Activated CD4-positive, alpha-beta T cell treated with anti-CD3 and anti-CD28 coated beads, Interleukin-2, amount 50 U/mL, for 48 hours (primary cell): ENCODE data around the gene IGF2BP1.
"Not testable (repeated sequence)": the region's sequence is repeated elsewhere in the genome, so short reads cannot be mapped to it uniquely, and the experiment has no call there.

Experiments
- DNase-seq, 2 experiments: peaks; one replicate each; pipeline ENCODE4 v3.0.0-alpha.2; 2020

Gene IGF2BP1

DNA sequence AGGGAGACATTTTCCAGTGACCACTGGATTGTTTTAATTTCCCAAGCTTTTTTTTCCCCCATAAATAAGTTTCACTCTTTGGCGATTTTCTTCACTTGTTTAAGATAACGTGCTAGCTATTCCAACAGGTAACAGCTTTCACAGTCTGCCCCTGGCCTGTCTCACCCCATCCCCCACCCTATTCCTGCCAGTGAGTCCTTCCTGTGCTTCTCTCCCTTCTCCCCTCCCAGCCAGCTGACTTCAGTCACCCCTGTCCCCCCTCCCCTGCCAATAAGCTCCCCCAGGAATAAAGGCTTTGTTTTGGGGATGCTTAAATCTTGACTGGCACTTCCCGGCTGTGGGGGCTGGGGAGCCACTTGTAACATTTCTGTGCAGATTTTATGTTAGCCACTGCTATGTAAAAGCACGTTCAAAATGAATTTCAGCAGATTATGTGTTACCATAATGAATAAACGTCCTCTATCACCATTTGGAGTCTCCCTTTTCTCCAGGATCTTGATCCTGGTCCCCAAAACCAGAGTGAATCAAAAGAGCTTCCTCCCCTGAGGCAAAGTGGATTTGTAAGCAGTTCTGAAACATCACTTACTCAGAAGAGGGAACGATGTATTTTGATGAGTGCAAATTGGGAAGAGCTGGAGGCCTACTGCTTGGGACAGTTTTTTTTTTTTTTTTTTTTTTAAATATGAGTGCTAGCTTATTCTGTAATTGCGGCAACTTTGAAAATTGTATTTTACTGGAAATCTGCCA, 58.2 kb downstream of the IGF2BP1 start:
- DNase-seq, result no peak

DNA sequence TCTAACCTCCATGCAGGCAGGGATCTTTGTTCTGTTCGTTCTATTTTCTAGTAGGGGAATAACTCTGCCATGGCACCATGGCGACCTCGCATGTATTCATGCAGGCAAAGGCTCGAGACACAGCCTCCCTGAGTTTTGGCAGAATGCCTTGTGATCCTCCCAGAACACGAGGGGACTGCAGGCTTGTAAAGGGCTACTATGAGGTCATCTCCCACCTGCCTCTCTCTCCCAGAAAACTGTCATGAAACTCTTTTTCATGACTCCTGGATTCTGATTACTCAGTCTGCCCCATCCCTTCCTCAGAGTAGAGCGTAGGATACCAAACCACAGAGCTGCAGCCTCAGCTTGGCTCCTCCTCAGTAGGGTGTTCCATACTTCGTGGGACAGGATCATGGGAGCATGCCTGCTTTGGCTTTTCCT, 64.3 kb downstream of the IGF2BP1 start:
- no peak for DNase-seq

DNA sequence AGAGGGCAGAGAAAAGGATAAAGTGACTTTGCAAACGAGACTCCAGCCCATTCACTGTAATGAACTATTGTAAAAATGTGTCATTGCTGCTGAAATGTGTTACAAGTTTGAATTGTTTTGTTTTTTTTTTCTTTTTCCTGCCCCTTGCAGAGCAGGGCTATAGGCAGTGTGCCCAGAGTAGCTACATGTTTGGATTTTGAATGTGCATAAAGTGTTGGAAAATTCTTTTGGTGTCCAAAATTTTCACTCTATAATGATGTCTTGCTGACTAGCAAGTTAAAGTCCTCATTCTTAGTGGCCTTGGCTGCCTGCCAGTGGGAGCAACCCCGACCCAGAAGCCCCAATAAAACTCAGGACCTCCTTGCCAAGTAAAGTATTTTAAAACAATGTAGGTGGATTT, 66.5 kb downstream of the IGF2BP1 start:
- no peak for DNase-seq

DNA sequence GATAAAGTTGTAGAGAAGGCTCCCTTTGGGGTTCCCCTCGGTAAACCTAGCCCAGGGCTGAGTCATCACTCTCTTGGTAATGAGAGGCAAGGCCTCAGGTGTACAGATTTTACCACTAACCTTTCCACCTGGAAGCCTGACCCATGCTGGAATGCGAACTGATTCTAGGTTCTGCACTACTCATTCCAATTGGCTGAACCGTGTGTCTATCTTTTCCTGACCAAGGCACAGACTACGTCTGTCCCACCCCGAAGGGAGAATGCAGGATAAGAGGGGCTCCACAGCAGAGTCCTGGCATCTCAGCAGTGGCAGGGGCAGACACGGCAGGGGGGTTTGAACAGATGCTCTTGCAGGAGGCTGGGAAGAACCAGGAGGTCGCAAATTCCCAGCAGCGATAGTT, 70.0 kb downstream of the IGF2BP1 start:
- DNase-seq, result no peak

DNA sequence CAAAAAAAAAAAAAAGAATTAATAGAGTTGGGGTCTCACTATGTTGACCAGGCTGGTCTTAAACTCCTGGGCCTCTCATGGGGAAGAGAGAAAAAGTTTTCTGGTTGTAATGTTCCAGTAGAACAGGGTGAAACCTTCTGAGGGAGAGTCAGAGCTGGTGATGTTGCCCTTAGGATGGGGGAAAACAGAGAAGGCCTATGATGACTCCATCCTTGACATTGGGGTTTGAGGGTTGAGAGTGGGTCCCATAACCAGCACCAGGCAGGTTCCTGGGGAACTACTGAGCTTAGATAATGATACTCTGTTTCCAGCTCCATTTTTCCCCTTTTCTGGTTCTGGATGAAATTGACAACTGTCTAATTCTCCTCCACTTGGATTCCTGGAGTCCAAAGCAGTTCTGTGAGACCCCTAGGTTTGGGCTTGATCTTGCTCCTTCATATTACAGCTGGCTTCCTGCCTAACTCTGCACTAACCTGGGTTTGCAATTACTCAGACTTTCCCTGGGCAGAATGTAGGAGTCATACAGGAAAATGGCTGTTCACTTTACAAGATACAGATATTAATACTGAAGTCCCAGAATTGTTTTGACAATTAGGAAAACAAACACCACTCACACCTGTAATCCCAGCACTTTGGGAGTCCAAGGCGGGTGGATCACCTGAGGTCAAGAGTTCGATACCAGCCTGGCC, 72.5 kb downstream of the IGF2BP1 start:
- DNase-seq, result no peak

DNA sequence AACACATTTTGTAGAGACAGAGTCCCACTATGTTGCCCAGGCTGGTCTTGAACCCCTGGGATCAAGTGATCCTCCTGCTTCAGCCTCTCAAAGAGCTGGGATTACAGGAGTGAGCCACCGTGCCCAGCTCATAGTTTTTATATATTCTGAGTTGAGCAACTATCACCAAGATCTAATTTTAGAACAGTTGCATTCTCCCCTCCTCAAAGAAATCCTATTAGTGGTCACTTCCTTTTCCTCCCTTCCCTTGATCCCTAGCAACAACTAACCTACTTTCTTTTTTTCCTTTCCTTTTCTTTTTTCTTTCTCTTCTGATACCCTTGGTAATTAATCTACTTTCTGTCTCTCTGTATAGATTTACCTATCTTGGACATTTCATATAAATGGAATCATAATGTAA, 73.9 kb downstream of the IGF2BP1 start:
- no peak for DNase-seq

DNA sequence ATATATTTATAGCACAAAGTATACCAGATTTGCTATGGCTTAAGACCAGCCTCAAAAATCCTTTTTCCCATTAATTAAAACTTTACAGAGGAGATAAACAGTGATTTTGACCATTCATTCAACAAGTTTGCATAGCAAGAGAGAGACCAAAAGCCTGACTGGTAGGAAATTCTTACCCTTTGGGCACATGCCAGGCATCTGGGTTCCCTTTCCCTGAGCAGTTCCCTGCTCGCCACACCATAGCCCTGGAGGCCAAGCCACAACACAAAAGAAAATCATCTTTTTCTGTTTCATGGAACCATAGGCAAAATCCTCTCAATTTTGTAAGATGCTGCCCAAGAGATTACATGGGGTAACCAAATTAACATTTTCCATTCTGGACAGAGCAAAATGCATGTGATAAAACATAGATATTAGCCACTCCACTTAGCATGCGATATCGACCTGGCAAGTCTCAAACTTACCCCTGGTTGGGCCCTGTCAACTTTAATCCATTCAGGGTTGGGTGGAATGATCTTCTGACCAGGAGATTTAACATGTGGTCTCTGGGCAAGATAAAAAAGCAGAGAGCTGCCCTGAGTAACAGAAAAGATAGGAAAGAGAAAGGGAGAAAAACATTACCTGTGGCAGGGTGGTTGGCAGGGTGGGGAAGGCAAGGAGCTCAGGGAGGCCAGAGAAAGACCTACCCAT, 77.8 kb downstream of the IGF2BP1 start:
- no peak for DNase-seq

DNA sequence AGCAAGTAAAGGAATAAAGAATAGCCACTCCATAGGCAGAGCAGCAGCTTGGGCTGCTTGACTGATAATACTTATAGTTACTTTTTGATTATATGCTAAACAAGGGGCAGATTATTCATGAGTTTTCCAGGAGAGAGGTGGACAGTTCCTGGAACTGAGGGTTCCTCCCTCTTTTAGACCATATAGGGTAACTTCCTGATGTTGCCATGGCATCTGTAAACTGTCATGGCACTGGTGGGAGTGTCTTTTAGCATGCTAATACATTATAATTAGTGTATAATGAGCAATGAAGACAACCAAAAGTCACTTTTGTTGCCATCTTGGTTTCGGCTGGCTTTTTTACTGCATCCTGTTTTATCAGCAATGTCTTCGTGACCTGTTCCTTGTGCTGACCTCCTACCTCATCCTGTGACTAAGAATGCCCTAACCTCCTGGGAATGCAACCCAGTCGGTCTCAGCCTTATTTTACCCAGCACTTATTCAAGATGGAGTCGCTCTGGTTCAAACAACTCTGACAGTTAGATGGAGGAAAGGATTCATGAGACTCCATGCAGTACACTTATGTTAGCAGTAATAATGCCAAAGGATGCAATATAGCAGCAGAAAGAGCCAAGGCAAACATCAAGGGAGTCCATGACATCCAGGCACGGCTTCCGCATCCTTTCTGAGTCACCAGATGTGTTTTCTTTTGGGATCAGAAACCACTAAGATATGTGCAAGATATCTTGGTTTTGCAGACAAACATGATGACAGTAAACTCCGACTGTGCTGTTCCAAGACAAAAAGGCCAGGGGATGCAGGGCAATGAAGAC, 79.6 kb downstream of the IGF2BP1 start:
- no peak for DNase-seq

DNA sequence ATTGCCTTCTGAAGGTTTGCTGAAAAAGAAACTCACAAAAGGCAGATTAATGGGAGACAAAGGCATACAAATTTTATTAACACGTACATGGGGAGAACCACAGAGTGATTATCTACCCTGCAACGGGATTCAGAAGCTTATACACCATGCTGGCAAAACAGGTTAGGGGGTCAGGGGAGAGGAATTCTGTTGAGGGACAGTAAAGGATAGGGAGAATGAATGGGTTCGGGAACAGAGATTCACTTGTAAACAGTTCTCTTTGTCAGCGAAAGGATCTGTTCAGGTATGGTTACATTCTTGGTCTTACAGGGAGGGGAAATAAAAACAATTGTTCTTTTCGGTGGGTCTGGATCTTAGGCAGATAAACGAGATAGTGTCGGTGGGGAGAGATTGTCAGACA, 81.1 kb downstream of the IGF2BP1 start:
- no peak for DNase-seq

DNA sequence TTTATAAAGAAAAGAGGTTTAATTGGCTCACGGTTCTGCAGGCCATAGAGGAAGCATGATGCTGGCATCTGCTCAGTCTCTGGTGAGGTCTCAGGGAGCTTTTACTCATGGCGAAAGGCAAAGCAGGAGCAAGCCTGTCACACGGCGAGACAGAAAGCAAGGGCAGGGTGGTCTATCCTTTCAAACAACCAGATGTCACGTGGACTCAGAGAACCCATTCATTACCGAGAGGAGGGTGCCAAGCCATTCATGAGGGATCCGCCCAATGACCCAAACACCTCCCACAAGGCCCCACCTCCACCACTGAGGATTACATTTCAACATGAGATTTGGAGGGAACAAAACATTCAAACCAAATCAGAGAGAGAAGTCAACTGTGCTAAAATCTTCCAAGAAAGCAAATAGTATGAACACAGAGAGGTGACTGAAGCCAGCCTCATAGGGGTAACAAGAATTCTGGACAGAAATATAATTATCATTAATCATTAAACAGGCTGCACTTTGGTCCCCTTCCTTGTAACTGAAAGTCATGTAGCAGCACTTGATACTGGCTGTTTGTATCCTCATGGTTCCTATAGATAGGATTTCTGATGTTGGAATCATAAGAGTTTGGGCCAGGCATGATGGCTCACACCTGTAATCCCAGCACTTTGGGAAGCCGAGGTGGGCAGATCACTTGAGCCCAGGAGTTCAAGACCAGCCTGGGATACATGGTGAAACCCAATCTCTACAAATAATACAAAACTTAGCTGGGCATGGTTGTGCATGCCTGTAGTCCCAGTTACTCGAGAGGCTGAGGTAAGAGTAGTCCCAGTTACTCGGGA, 82.9 kb downstream of the IGF2BP1 start:
- DNase-seq, result no peak

DNA sequence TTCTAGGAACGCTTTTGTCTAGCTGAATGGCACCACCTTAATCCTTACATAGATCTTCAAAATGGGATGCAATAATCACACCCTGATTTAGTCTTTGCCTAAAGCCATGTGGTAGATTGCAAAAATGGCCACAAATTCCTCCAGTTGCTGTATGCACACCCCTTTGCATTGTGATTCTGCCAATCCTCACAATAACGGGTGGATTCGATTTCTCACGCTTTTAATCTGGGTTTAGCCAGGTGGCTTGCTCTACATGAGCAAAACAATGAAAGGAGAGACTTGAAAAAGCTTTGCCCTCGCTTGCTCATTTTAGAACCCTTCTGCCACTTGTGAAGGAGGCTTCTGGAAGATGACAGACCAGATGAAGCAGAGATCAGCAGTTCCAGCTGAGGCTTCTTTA, 85.0 kb downstream of the IGF2BP1 start:
- no peak for DNase-seq

DNA sequence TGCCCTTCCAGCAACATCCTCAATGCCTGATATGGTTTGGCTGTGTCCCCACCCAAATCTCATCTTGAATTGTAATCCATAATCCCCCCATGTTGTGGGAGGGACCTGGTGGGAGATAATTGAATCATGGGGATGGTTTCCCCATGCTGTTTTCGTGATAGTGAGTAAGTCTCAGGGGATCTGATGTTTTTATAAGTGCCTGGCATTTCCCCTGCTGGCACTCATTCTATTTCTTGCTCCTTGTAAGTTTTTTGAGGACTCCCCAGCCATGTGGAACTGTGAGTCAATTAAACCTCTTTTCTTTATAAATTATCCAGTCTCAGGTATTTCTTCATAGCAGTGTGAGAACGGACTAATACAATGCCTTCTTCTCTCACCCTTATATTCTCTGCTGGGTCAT, 87.9 kb downstream of the IGF2BP1 start:
- DNase-seq, result not testable (repeated sequence)

DNA sequence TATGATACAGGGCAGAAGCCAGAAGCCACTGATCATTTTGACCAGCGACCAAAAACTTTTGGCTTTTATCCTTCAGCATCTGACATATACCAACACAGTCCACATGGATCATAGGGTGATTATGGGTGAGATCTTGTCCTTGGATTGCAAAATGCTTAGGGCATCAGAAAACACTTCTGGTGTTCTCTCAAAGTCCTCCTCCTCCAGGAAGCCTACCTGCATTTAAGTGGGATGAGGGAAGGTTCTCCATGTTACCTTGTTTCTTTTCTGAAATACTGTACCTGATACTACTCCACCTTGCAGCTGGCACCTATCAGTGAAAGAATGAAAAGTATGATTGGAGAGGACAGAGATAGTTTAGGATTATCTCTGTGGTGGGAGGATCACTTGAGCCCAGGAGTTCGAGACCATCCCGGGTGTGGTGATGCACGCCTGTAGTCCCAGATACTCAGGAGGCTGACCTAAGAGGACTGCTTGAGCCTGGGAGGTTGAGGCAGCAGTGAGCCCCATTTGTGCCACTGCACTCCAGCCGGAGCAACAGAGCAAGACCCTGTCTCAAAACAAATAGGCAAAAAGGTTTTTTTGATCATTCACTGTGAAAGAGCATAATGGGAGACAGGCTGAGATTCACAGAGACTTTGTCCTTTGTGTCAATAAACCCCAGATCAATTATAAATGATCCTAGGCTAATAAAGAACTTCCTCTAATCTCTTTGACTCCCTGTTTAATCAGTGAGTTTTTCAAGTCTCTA, 88.6 kb downstream of the IGF2BP1 start:
- no peak for DNase-seq

DNA sequence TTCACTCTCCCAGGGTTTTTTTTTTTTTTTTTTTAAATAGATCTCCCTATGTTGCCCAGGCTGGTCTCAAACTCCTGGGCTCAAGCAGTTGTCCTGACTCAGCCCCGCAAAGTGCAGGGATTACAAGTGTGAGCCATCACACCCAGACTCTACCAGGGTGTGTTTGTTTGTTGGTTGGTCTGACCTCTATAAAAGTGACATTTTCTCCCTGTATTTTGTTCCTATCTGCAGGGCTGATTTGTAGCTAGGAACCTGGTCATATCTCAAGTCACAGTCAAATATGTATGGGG, 89.1 kb downstream of the IGF2BP1 start:
- DNase-seq, result no peak

DNA sequence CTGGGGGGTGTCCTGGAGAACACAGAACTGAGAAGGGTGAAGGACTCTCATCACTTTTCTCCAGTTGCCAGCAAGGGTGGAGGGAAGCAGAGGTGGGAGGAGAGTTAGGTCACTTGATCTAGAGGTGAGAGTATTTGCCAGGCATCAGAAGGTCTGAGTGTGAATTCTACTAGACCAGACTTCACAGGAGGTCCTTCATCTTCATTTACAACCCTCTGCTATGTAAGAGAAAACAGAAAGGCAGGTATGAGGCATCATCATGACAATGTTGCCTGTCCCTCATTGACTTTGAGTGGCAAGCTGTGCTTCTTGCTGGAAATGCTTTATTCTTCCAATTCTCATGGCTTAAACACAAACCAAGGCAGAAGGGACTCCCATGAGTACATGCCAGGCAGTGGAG, 89.5 kb downstream of the IGF2BP1 start:
- DNase-seq, result no peak

DNA sequence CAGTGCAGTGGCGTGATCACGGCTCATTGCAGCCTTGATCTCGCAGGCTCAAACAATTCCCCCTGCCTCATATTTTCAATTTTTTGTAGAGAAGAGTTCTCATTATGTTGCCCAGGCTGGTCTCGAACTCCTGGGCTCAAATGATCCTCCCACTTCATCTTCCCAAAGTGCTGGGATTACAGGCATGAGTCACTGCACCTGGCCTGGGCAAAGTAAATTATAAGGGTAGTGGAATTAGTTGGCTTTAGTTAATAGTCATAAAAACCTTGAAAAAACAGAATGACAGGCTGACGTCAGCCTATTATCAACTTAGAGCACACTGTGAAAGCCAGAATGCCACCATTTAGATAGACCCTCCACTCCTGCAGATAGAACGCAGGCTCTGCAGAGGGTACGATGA, 91.9 kb downstream of the IGF2BP1 start:
- DNase-seq, result no peak

DNA sequence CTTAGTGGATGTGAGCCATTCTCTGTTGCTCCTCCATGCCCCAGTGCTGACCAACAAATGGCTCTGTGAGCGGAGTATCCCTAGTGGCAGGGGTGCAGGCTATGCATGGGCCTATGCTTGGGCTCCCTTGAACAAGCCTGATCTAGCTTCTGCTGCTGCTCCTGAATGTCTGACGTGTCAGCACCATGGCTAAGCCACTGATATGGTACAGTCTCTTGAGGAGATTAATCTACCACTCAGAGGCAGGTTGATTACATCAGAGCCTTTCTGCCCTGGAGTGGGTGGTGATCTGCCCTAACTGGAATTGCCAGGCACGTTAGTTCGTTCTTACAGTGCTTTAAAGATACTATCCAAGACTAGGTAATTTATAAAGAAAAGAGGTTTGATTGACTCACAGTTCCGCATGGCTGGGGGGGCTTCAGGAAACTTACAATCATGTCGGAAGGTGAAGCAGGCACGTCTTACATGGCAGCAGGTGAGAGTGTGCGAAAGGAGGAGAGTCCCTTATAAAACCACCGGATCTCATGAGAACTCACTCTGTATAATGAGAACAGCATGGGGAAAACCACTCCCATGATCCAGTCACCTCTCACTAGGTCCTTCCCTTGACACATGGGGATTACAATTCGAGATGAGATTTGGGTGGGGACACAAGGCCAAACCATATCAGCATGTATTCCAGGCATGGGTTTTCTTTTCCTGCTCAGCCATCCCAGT, 93.9 kb downstream of the IGF2BP1 start:
- no peak for DNase-seq

DNA sequence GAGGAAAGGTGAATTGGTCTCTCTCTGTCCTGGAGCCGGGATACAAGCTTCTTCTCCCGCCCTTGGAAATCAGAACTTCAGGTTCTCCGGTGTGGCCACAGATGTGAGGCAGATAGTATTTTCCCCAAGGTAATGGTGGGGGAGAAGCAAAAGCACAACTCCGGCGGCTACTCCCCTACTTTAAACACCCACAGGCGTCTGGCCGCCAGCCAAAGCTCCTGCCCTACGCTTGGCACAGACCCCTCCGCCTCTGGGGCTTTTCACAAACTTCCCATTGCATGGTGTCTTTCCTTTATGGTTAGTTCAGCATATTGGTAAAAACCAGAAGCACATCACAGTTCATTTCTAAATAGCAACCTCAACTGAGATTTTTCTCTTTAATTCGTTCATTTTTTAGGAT, 95.9 kb downstream of the IGF2BP1 start:
- DNase-seq, result no peak

DNA sequence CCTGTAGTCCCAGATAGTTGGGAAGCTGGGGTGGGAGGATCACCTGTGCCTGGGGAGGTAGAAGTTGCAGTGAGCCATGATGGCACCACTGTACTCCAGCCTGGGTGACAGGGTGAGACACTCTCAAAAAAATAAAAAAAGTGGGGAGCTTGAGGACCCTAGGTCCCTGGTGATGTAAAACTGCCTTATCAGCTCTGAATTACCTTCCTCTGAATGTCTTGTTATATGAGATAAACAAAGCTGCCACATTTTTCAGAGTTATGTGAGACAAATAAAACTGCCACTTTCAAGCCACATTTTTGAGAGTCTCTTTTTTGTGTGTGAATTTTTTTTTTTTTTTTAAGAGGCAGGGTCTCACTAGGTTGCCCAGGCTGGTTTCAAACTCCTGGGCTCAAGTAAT, 103.4 kb downstream of the IGF2BP1 start:
- DNase-seq, result no peak

DNA sequence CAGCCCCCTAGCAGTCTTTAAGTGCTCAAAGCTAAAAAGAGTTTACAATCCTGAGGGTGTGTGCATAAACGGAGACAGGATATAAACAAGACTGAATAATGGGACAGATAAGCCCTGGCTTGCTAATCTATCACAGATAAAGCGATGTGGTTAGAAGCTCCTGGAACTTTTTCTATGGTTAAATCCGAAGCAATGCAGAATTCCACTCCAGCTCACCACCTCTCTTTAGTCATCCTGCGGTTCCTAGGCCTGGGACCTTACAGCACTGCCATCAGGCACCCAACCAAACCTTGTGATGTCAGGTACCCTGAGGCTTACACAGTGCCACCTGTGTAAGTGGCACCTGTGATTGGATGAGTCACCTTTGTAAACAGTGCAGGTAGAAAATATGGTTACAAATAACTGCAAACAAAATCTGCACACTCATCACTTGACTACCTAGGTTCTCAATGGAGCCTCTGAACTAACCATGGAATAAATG, 103.9 kb downstream of the IGF2BP1 start:
- no peak for DNase-seq

DNA sequence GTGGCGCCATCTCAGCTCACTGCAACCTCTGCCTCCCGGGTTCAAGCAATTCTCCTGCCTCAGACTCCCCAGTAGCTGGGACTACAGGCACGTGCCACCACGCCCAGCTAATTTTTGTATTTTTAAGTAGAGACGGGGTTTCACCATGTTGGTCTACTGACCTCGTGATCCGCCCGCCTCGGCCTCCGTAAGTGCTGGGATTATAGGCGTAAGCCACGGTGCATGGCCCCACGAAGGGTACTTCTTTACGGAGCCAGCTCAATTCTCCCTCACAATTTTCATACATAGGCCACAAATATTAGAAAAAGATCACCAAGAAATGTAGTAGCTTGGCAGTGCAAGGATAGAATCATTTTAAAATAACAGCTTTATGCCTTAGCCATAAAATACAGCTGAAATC, 106.2 kb downstream of the IGF2BP1 start:
- DNase-seq, result not testable (repeated sequence)
